SK-N-SH (cell line): ENCODE measurements around the gene GLS. TPM values are rescaled to one million over a fixed set of nuclear protein-coding genes. Genes with fewer than 3 reads are reported as not detected.

Experiments
- CTCF ChIA-PET: fragments of 300-600, 350-600 bp; formaldehyde crosslinking; extraction: SDS; loops from one replicate; lab custom pipeline; 2021; lab: Yijun Ruan, JAX
- POLR2A ChIA-PET: fragments of 350-600 bp; sonication (Branson Sonifier 250); formaldehyde crosslinking; extraction: SDS; loops from one replicate; lab custom pipeline; 2020; ENCODE audit warnings: antibody characterized with exemption, inconsistent platforms; lab: Yijun Ruan, JAX
- DNase-seq: peaks from one replicate; pipeline ENCODE4 v3.0.0; 2012
- H2AFZ ChIP-seq: fragments of 200-600 bp; sonication (generic); 2 replicates; pipeline ENCODE4 v1.8.1; 2016; ENCODE audit warnings: antibody characterized with exemption, mild to moderate bottlenecking, low read depth
- H3F3A ChIP-seq: fragments of 200-600 bp; sonication (generic); replicated peaks from 2 replicates; pipeline ENCODE3; 2016; ENCODE audit warnings: antibody characterized with exemption, mild to moderate bottlenecking; ENCODE audit not compliant: insufficient read depth
- H3K27ac ChIP-seq, 2 experiments: fragments of 200-500 bp in 1 of 2; fragments of 200-600 bp in 1 of 2; sonication (Bioruptor generic) in 1 of 2; sonication (generic), shearing (Covaris generic) in 1 of 2; 2 replicates each; pipeline versions ENCODE4 v1.5.1 to v1.6.1; 2014 to 2016; ENCODE audit warnings: low read depth in 2 of 2, inconsistent platforms in 1 of 2, low read length in 1 of 2, mild to moderate bottlenecking in 1 of 2, mixed read lengths in 1 of 2
- H3K27me3 ChIP-seq: fragments of 200-600 bp; sonication (generic), shearing (Covaris generic); 2 replicates; pipeline ENCODE4 v1.6.1; 2016; ENCODE audit warnings: mixed run types; ENCODE audit not compliant: insufficient read depth
- H3K36me3 ChIP-seq, 2 experiments: fragments of 200-500 bp in 1 of 2; fragments of 200-600 bp in 1 of 2; sonication (Bioruptor generic) in 1 of 2; sonication (generic) in 1 of 2; replicated peaks in 1 of 2; 2 replicates each; pipeline versions ENCODE3 to v1.5.1; 2014 to 2016; ENCODE audit warnings: low read length in 1 of 2, mild to moderate bottlenecking in 1 of 2; ENCODE audit not compliant: insufficient read depth in 2 of 2, control insufficient read depth in 1 of 2
- H3K4me1 ChIP-seq, 2 experiments: fragments of 200-500 bp in 1 of 2; fragments of 200-600 bp in 1 of 2; sonication (Bioruptor generic) in 1 of 2; sonication (generic), shearing (Covaris generic) in 1 of 2; 2 replicates each; pipeline versions ENCODE4 v1.5.1 to v1.6.1; 2014 to 2016; ENCODE audit warnings: low read depth in 1 of 2, low read length in 1 of 2, mixed run types in 1 of 2; ENCODE audit not compliant: insufficient read depth in 2 of 2, control insufficient read depth in 1 of 2
- H3K4me2 ChIP-seq: fragments of 200-600 bp; sonication (generic), shearing (Covaris generic); 2 replicates; pipeline ENCODE4 v1.6.1; 2017; ENCODE audit warnings: mixed run types
- H3K4me3 ChIP-seq, 2 experiments: fragments of 200-500 bp in 1 of 2; fragments of 200-600 bp in 1 of 2; sonication (Bioruptor generic) in 1 of 2; sonication (generic), shearing (Covaris generic) in 1 of 2; 2 replicates each; pipeline versions ENCODE4 v1.5.1 to v1.8.1; 2014 to 2016; ENCODE audit warnings: low read depth in 2 of 2, inconsistent platforms in 1 of 2, low read length in 1 of 2, mild to moderate bottlenecking in 1 of 2, mixed read lengths in 1 of 2, moderate library complexity in 1 of 2
- H3K79me2 ChIP-seq: fragments of 200-600 bp; sonication (generic); 2 replicates; pipeline ENCODE4 v1.8.1; 2017; ENCODE audit warnings: mild to moderate bottlenecking; ENCODE audit not compliant: insufficient read depth
- H3K9ac ChIP-seq: fragments of 200-600 bp; sonication (generic); 2 replicates; pipeline ENCODE4 v1.6.1; 2017; ENCODE audit warnings: mixed run types
- H3K9me2 ChIP-seq: fragments of 200-600 bp; sonication (generic); 2 replicates; pipeline ENCODE4 v1.6.1; 2017; ENCODE audit warnings: mixed run types
- H3K9me3 ChIP-seq: fragments of 200-600 bp; sonication (generic); 2 replicates; pipeline ENCODE4 v1.6.1; 2017; ENCODE audit warnings: mixed run types, mild to moderate bottlenecking, moderate library complexity
- H4K20me1 ChIP-seq: fragments of 200-600 bp; sonication (generic); 2 replicates; pipeline ENCODE4 v1.6.1; 2017; ENCODE audit warnings: mild to moderate bottlenecking, mixed run types; ENCODE audit not compliant: insufficient read depth
- CHD2 ChIP-seq: fragments of 150-350 bp; IDR thresholded peaks from 2 replicates; pipeline ENCODE4 v1.6.1; 2018; ENCODE audit warnings: low read length; ENCODE audit not compliant: partially characterized antibody
- CTCF ChIP-seq: fragments of 200-600 bp; sonication (generic); IDR thresholded peaks from 2 replicates; pipeline ENCODE4 v1.6.1; 2017; ENCODE audit warnings: antibody characterized with exemption, mild to moderate bottlenecking, moderate library complexity
- EZH2phosphoT487 ChIP-seq: fragments of 200-600 bp; sonication (generic); IDR thresholded peaks from 2 replicates; pipeline ENCODE4 v1.6.1; 2017; ENCODE audit warnings: low read depth, mixed run types, mild to moderate bottlenecking, antibody characterized with exemption, moderate library complexity, borderline replicate concordance
- IRF3 ChIP-seq: fragments of 150-350 bp; IDR thresholded peaks from 2 replicates; pipeline ENCODE4 v1.6.1; 2016; ENCODE audit warnings: mild to moderate bottlenecking, low read depth, low read length
- JUND ChIP-seq: IDR thresholded peaks from 2 replicates; pipeline ENCODE4 v1.4.0; 2012
- MXI1 ChIP-seq: IDR thresholded peaks from 2 replicates; pipeline ENCODE4 v1.6.1; 2012; ENCODE audit warnings: mild to moderate bottlenecking, low read depth, low read length, improper control_type of control experiment
- NFIC ChIP-seq: IDR thresholded peaks from 2 replicates; pipeline ENCODE4 v1.4.0; 2012; ENCODE audit warnings: borderline replicate concordance
- NRF1 ChIP-seq: IDR thresholded peaks from 2 replicates; pipeline ENCODE4 v1.6.1; 2012; ENCODE audit warnings: low read depth, mild to moderate bottlenecking, low read length
- RXRA ChIP-seq: IDR thresholded peaks from 2 replicates; pipeline ENCODE4 v1.4.0; 2012; ENCODE audit warnings: low read depth, mild to moderate bottlenecking, borderline replicate concordance
- TEAD4 ChIP-seq: IDR thresholded peaks from 2 replicates; pipeline ENCODE4 v1.4.0; 2012; ENCODE audit warnings: mild to moderate bottlenecking, borderline replicate concordance; ENCODE audit not compliant: insufficient read depth
- USF1 ChIP-seq: IDR thresholded peaks from 2 replicates; pipeline ENCODE4 v1.4.0; 2012; ENCODE audit warnings: low read depth, borderline replicate concordance
- ZBTB33 ChIP-seq: IDR thresholded peaks from 2 replicates; pipeline ENCODE4 v1.4.0; 2012; ENCODE audit warnings: low read depth, borderline replicate concordance
- WGBS: methylation state at CpG from one replicate; pipeline ENCODE4 v1.1.6; 2017; ENCODE audit warnings: low lambda C conversion rate; 5-methylcytosine and 5-hydroxymethylcytosine counted together
- polyA plus RNA-seq, 3 experiments: library from polyadenylated mRNA; depleted of rRNA; stranded (reverse); fragments of >200 nt; gene quantifications; 2 replicates each; pipeline ENCODE4 v1.2.3, GENCODE V29; 2012

The GLS gene
- polyA plus RNA-seq, 1 of the 3 experiments (the other 2 are of a cell fraction): 37.2 TPM

GRCh38 chr2:190953257-190953656 lies 72.6 kb downstream of the GLS start:
- no peak overlapping the region for H3K4me2 ChIP-seq
- no peak overlapping the region for H3K4me3 ChIP-seq
- H3K9ac ChIP-seq: no peak overlapping the region
- H4K20me1 ChIP-seq: no peaks in the 10 kb centered on the region
- no peak for TF ChIP-seq RXRA
- TF ChIP-seq NRF1: no peak
- TF ChIP-seq CTCF: no peak
- TF ChIP-seq NFIC: no peak
- TF ChIP-seq EZH2phosphoT487: no peak
- TF ChIP-seq IRF3: no peak
- no peak for TF ChIP-seq TEAD4
- no peak for TF ChIP-seq ZBTB33
- no peak for TF ChIP-seq USF1
- TF ChIP-seq JUND: no peak
- TF ChIP-seq CHD2: no peak
- no peak for TF ChIP-seq MXI1
- peaks cover 5 to 11% of the 10 kb centered on the region in 2 experiments for H3K4me1 ChIP-seq
- no peaks in the 10 kb centered on the region for H3K27me3 ChIP-seq
- DNase-seq: no peak
- H3K36me3 ChIP-seq: peaks cover 0 to 5% of the 10 kb centered on the region in 2 experiments
- no peak overlapping the region for H3K27ac ChIP-seq
- ChIA-PET POLR2A (no interaction called here), CTCF (no interaction called here)
- H3F3A ChIP-seq: peaks cover 15% of the 10 kb centered on the region
- 84% methylated on average over 4 of the region's 4 CpGs for whole genome bisulfite sequencing
- no peak overlapping the region for H2AFZ ChIP-seq
- 0 out of 2 replicates have a peak, but pooled peaks cover 5% of the 10 kb centered on the region for H3K9me3 ChIP-seq
- H3K79me2 ChIP-seq: no peaks in the 10 kb centered on the region
- no peaks in the 10 kb centered on the region for H3K9me2 ChIP-seq
